ENCODE data around the gene TBL3.

TBL3 gene

DNA sequence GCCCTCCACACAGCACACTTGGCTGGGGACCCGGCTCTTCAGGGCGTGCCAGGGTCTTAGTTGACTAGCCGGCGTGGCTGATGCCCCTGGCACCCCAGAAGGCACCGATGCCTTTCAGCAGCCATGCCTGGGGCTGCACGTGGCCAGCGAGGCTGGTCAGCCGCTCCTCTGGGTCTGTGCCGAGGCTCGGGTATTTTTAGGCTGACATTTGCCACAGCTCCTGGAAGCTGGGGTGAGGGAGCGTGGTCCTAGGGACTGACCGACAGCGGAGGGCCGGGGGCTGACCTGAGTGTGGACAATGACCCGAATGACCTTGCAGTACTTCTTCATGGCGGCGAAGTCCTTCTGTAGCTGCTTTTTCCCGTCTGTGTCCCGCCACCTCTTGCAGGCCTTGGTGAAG, 21.3 kb upstream of the TBL3 start:
- no peak overlapping the region for H3K27ac ChIP-seq
- TF ChIP-seq, protein P1, sequence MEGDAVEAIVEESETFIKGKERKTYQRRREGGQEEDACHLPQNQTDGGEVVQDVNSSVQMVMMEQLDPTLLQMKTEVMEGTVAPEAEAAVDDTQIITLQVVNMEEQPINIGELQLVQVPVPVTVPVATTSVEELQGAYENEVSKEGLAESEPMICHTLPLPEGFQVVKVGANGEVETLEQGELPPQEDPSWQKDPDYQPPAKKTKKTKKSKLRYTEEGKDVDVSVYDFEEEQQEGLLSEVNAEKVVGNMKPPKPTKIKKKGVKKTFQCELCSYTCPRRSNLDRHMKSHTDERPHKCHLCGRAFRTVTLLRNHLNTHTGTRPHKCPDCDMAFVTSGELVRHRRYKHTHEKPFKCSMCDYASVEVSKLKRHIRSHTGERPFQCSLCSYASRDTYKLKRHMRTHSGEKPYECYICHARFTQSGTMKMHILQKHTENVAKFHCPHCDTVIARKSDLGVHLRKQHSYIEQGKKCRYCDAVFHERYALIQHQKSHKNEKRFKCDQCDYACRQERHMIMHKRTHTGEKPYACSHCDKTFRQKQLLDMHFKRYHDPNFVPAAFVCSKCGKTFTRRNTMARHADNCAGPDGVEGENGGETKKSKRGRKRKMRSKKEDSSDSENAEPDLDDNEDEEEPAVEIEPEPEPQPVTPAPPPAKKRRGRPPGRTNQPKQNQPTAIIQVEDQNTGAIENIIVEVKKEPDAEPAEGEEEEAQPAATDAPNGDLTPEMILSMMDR (IDR thresholded peaks at IDR 0.05), result no peak

DNA sequence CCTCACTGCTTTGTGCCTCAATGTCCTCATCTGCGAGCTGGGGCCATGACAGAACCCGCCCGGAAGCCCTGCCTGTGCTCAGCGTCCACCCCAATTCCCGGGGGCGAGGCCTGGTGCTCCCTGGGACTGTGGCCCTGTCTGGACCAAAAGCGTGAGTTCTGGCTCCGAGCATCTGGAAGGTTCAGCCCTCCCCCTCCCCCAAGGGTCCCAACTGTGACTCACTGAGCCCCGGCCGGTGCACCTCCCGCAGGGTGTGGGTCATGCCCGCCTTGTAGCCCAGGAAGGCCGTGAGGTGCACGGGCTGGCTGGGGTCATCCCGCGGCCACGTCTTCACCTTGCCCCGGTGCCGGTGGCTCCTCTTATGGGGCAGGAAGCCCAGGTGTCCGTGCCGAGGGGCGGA, 18.1 kb upstream of the TBL3 start:
- TF ChIP-seq ZFX (IDR thresholded peaks at IDR 0.05; ENCODE audit: borderline replicate concordance), result no peak
- TF ChIP-seq, protein P1 (IDR thresholded peaks at IDR 0.05), result no peak

DNA sequence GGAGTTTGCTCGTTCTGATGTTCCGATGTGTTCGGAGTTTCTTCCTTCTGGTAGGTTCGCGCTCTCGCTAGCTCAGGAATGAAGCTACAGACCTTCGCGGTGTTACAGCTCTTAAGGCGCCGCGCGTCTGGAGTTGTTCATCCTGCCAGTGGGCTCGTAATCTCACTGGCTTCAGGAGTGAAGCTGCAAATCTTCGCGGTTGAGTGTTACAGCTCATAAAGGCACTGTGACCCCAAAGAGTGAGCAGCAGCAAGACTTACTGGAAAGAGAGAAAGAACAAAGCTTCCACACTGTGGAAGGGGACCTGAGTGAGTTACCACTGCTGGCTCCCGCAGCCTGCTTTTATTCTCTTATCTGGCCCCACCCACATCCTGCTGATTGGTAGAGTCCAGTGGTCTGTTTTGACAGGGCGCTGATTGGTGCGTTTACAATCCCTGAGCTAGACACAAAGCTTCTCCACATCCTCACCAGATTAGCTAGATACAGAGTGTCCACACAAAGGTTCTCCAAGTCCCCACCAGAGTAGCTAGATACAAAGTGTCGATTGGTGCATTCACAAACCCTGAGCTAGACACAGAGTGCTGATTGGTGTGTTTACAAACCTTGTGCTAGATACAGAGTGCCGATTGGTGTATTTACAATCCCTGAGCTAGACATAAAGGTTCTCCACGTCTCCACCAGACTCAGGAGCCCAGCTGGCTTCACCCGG, 14.3 kb upstream of the TBL3 start:
- H3K27ac ChIP-seq, result peak overlapping the region; percentile 96

More for the DNA sequence above, 18.1 kb upstream of the TBL3 start:
- H3K27ac ChIP-seq, result no peak overlapping the region

DNA sequence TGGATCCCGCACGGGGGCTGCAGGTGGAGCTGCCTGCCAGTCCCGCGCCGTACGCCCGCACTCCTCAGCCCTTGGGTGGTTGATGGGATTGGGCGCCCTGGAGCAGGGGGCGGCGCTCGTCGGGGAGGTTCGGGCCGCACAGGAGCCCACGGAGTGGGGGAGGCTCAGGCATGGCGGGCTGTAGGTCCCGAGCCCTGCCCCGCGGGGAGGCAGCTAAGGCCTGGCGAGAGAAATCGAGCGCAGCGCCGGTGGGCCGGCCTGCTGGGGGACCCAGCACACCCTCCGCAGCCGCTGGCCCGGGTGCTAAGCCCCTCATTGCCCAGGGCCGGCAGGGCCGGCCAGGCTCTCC, 13.7 kb upstream of the TBL3 start:
- peak overlapping the region; percentile 96 for H3K27ac ChIP-seq

DNA sequence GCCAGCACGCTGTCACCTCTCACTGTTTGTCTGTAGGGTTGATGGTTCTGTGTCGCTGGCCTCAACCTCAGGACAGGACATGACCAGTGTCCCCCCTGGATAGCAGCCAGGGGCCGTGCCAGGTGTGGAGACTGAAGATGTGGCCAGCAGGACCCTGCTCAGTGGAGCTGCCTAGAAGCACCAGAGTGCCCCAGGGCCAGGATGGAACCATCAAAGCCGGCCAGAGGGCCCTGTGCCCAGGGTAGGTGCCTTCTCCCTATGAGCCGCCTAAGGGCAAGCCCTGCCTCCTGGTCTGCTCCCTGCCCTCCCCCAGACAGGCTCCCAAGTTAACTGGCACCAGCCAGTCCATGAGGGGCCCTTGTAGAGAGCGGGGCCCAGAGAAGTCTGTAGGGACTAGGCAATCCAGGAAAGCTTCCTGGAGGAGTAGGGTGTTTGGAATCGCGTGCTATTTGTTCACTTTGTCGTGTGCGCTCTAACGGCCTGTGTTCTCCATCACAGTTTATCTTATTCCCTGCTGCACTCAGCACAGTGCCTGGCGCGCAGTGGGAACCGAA, 13.1 kb upstream of the TBL3 start:
- H3K27ac ChIP-seq, result peak overlapping the region; percentile 96
- TF ChIP-seq ZFX (IDR thresholded peaks at IDR 0.05; ENCODE audit: borderline replicate concordance), result no peak
- TF ChIP-seq, protein P1 (IDR thresholded peaks at IDR 0.05), result no peak

DNA sequence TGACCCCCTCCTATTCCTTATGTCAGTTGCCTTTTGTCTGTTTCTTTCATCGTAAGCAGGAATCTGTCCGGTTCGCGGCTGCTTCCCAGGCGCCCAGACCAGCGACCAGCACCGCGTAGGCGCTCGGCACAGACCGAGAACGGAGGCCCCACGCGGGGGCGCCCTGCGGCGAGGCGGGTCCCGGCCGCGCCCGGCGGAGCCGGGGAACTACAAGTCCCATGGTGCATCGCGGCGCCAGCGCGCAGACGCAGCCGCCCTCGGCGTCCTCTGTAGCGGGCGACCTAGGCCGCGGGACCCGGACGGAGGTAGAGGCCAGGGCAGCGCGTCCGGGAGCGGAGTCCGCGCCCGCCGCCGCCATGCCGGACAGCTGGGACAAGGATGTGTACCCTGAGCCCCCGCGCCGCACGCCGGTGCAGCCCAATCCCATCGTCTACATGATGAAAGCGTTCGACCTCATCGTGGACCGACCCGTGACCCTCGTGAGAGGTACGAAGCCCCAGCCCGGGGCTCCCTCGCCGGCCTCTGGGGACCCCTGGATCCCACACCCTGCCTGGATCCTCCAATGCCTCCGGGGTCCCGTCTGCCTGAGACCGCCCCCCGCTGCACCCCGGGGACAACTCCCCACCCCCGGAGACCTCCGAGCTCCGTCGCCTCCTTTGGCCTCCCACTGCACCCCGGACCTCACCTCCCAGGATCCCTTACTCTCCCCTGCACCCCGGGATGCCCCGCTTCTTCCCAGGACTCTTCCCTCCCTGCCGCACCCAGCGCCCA, 12.4 kb upstream of the TBL3 start, which contains the start of gene NDUFB10:
TSS of gene NDUFB10 (plus strand) at position 270 of the 771 bp plus-strand sequence. CDS start at position 357, 87 bp downstream.
- peak within 1 kb of the TSS; percentile 96 for H3K27ac ChIP-seq
- TF ChIP-seq, protein P1 (IDR thresholded peaks at IDR 0.05), result peak; percentile 93
- TF ChIP-seq ZFX (IDR thresholded peaks at IDR 0.05; ENCODE audit: borderline replicate concordance), result no peak

DNA sequence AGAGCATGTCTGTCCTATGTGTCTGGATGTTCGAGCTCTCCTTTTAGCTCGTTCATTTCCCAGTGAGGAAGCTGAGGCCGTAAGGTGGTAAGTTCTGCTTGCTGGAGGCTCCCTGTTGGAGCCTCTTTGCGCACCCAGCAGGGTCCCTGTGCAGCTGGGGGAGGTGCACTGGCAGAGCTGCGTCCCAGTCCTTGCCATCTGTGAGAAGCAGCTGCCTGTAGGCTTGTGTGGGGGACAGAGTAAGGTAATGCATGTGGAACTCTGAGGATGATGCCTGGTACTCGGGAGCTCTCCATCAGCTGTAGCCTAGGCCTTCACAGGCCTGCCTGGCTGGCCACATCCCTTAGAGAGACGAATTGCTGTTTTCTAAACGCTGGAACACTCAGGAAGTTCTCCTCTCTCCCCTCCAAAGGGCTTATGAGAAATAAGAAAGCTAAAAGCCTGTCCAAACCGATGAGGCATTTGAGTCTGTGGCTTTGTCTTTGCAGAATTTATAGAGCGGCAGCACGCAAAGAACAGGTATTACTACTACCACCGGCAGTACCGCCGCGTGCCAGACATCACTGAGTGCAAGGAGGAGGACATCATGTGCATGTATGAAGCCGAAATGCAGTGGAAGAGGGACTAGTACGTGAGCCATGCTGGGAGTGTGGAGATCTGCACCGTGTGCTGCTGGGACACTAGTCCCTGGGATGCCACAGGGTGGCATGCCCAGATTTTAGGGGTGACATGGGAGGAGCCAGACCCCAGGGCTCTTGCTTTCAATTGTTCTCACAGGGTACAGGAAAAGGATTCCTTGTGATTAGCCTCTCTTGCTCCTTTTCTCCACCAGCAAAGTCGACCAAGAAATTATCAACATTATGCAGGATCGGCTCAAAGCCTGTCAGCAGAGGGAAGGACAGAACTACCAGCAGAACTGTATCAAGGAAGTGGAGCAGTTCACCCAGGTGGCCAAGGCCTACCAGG, 10.9 kb upstream of the TBL3 start:
- H3K27ac ChIP-seq, result peak overlapping the region; percentile 96
- TF ChIP-seq, protein P1 (IDR thresholded peaks at IDR 0.05), result no peak
- TF ChIP-seq ZFX (IDR thresholded peaks at IDR 0.05; ENCODE audit: borderline replicate concordance), result no peak
